Natural killer cell (primary cell): ENCODE results near the gene GGA3. TPM values are rescaled to one million over a fixed set of nuclear protein-coding genes. Genes with fewer than 3 reads are reported as not detected.

Experiments
- ATAC-seq, 3 donors: fragments of 150-1000 bp in 2 of 3; fragments of 200-7000 bp in 1 of 3; cut with Tn5 transposase; 1 replicate in 1 of 3; 2 replicates in 2 of 3; pipeline ENCODE4 v1.10.0; 2021; ENCODE audit warnings: mild to moderate bottlenecking in 2 of 3, moderate library complexity in 2 of 3
- DNase-seq, 2 donors: peaks; one replicate each; pipeline versions ENCODE4 v3.0.0 to v3.0.0-alpha.2; 2013 to 2021; ENCODE audit warnings: mixed read lengths in 1 of 2
- H3K27ac ChIP-seq: one replicate; pipeline ENCODE4 v1.5.1; 2013; ENCODE audit warnings: mild to moderate bottlenecking, low read length
- H3K27me3 ChIP-seq: one replicate; pipeline ENCODE4 v1.6.1; 2013; ENCODE audit warnings: low read length; ENCODE audit not compliant: control insufficient read depth, insufficient read depth
- H3K36me3 ChIP-seq: one replicate; pipeline ENCODE4 v1.6.1; 2013; ENCODE audit warnings: low read length; ENCODE audit not compliant: control insufficient read depth, insufficient read depth
- H3K4me1 ChIP-seq: one replicate; pipeline ENCODE4 v1.6.1; 2013; ENCODE audit warnings: low read length; ENCODE audit not compliant: control insufficient read depth, insufficient read depth
- H3K4me3 ChIP-seq: one replicate; pipeline ENCODE4 v1.5.1; 2013; ENCODE audit warnings: low read length
- H3K9me3 ChIP-seq: one replicate; pipeline ENCODE4 v1.6.1; 2013; ENCODE audit warnings: low read length; ENCODE audit not compliant: control insufficient read depth, insufficient read depth
- H3K27ac Mint-ChIP-seq, 2 donors: one replicate each; pipeline ENCODE4 v1.8.0; 2022; ENCODE audit warnings: mild to moderate bottlenecking in 2 of 2, mixed read lengths in 2 of 2, moderate library complexity in 1 of 2
- H3K27me3 Mint-ChIP-seq, 2 donors: one replicate each; pipeline ENCODE4 v1.8.0; 2022; ENCODE audit warnings: low read depth in 2 of 2, mixed read lengths in 2 of 2
- H3K36me3 Mint-ChIP-seq: one replicate; pipeline ENCODE4 v1.8.0; 2022; ENCODE audit warnings: mixed read lengths
- H3K4me1 Mint-ChIP-seq, 2 donors: one replicate each; pipeline ENCODE4 v1.8.0; 2022; ENCODE audit warnings: mixed read lengths in 2 of 2
- H3K4me3 Mint-ChIP-seq: one replicate; pipeline ENCODE4 v1.8.0; 2022; ENCODE audit warnings: mild to moderate bottlenecking, moderate library complexity, mixed read lengths
- H3K9me3 Mint-ChIP-seq, 2 donors: one replicate each; pipeline ENCODE4 v1.8.0; 2022; ENCODE audit warnings: mixed read lengths in 2 of 2
- WGBS: methylation state at CpG from one replicate; pipeline ENCODE4 v1.1.7; 2013; ENCODE audit warnings: missing lambda C conversion rate; ENCODE audit not compliant: insufficient coverage; 5-methylcytosine and 5-hydroxymethylcytosine counted together
- intact Hi-C: fragments of 100-400 bp; cut with micrococcal nuclease; formaldehyde crosslinking; loops from one replicate; pipeline ENCODE4 v1.14.2; 2022
- total RNA-seq, 4 donors: library from RNA; stranded (reverse); fragments of 120-200 nt in 1 of 4; gene quantifications; one replicate each; pipeline versions ENCODE4 v1.2.3 to v1.2.4, GENCODE V29; 2013 to 2022
- TF ChIP-seq, protein P1 (sequence below): fragments of 200-600 bp; IDR thresholded peaks from one replicate; pipeline ENCODE4 v1.8.0; 2022; ENCODE audit warnings: antibody characterized with exemption

GGA3 gene
- total RNA-seq, 3 donors from 2014 or later (not counting 1 experiment from before 2014, with no cell fraction given), result 78.1 to 97.3 (median 94.0) TPM

DNA sequence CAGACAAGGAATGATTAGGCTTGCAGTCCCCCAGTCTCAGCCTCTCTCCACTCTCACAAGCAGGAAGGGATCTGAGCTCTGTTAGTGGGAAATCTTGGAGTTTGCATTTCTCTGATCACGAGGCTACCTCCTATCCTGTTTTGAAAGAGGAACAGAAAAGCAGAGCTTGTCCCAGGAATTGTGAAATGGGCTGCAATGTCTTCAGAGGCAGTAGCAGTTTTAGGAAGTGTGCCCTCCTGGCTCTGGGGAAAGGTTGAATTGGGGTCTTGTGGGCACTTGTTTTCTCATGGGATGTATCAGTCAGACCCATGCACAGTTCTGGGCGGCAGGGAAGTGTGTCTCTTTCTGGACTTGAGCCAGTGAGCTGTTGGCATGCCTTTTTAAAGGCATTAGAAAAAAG lies 33.1 kb downstream of the GGA3 start:
- TF ChIP-seq, protein P1, sequence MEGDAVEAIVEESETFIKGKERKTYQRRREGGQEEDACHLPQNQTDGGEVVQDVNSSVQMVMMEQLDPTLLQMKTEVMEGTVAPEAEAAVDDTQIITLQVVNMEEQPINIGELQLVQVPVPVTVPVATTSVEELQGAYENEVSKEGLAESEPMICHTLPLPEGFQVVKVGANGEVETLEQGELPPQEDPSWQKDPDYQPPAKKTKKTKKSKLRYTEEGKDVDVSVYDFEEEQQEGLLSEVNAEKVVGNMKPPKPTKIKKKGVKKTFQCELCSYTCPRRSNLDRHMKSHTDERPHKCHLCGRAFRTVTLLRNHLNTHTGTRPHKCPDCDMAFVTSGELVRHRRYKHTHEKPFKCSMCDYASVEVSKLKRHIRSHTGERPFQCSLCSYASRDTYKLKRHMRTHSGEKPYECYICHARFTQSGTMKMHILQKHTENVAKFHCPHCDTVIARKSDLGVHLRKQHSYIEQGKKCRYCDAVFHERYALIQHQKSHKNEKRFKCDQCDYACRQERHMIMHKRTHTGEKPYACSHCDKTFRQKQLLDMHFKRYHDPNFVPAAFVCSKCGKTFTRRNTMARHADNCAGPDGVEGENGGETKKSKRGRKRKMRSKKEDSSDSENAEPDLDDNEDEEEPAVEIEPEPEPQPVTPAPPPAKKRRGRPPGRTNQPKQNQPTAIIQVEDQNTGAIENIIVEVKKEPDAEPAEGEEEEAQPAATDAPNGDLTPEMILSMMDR, result no peak
- no peaks in the 10 kb centered on the region for H3K9me3 ChIP-seq
- Mint-ChIP-seq H3K27ac (peak overlapping the region in 1 of 2 donors; percentile 18), H3K9me3 (no peaks in the 10 kb centered on the region), H3K4me1 (no peaks in the 10 kb centered on the region), H3K36me3 (no peaks in the 10 kb centered on the region), H3K27me3 (no peaks in the 10 kb centered on the region), H3K4me3 (no peak overlapping the region)
- H3K36me3 ChIP-seq, result peaks cover 70% of the 10 kb centered on the region
- no peak overlapping the region for H3K4me3 ChIP-seq
- WGBS, result 73% methylated on average over 2 of the region's 2 CpGs
- no peak for DNase-seq
- peaks cover 9% of the 10 kb centered on the region for H3K4me1 ChIP-seq
- no peak for ATAC-seq
- intact Hi-C loops, result no loop called here
- no peaks in the 10 kb centered on the region for H3K27me3 ChIP-seq
- no peak overlapping the region for H3K27ac ChIP-seq

DNA sequence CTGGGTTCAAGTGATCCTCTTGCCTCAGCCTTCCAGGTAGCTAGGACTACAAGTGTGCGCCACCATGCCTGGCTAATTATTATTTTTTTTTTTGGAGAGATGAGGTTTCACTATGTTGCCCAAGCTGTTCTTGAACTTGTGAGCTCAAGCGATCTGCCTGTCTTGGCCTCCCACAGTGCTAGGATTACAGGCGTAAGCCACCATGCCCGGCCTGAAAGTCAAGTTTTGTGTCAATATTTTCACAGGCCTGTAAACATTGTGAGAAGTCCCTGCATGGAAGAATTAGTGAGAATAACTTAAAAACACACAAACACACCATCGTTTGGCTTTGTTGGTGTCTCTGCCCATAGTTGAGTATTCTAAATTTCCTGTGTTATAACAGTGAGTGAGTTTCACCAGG lies 33.7 kb downstream of the GGA3 start:
- whole genome bisulfite sequencing, result 92% methylated on average over 4 of the region's 5 CpGs
- Histone ChIP-seq H3K4me3 (no peak overlapping the region), H3K36me3 (peaks cover 69% of the 10 kb centered on the region), H3K4me1 (peaks cover 9% of the 10 kb centered on the region), H3K27ac (no peak overlapping the region), H3K27me3 (no peaks in the 10 kb centered on the region), H3K9me3 (no peaks in the 10 kb centered on the region)
- Mint-ChIP-seq H3K4me3 (no peak overlapping the region), H3K4me1 (no peaks in the 10 kb centered on the region), H3K36me3 (no peaks in the 10 kb centered on the region), H3K27ac (no peak overlapping the region), H3K27me3 (no peaks in the 10 kb centered on the region), H3K9me3 (no peaks in the 10 kb centered on the region)
- ATAC-seq (no peak), DNase-seq (no peak)
- intact Hi-C loops, result no loop called here
- TF ChIP-seq, protein P1, result no peak

DNA sequence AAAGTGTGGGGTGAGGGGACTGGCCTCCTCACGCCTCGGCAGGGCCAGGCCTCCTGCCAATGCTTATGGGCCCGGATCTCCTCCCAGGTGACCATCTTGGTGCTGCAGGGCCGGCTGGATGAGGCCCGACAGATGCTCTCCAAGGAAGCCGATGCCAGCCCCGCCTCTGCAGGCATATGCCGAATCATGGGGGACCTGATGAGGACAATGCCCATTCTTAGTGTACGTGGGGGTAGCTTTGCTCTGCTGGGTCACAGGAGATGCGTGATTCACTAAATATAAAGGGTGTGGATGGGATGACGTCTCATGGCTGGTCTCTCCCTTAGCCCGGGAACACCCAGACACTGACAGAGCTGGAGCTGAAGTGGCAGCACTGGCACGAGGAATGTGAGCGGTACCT lies 36.4 kb downstream of the GGA3 start:
- no peaks in the 10 kb centered on the region for H3K9me3 ChIP-seq
- intact Hi-C loops, result no loop called here
- peaks cover 53% of the 10 kb centered on the region for H3K36me3 ChIP-seq
- ATAC-seq (no peak), DNase-seq (no peak)
- H3K4me1 ChIP-seq, result peaks cover 9% of the 10 kb centered on the region
- no peak overlapping the region for H3K4me3 ChIP-seq
- no peaks in the 10 kb centered on the region for H3K27me3 ChIP-seq
- WGBS, result 91% methylated on average over 14 of the region's 14 CpGs
- no peak overlapping the region for H3K27ac ChIP-seq
- H3K27me3 Mint-ChIP-seq, result no peaks in the 10 kb centered on the region
- no peaks in the 10 kb centered on the region for H3K36me3 Mint-ChIP-seq
- H3K27ac Mint-ChIP-seq, result no peak overlapping the region
- H3K9me3 Mint-ChIP-seq, result no peaks in the 10 kb centered on the region
- peaks cover 0 to 5% of the 10 kb centered on the region in 2 donors for H3K4me1 Mint-ChIP-seq
- TF ChIP-seq, protein P1, result no peak
- no peak overlapping the region for H3K4me3 Mint-ChIP-seq

DNA sequence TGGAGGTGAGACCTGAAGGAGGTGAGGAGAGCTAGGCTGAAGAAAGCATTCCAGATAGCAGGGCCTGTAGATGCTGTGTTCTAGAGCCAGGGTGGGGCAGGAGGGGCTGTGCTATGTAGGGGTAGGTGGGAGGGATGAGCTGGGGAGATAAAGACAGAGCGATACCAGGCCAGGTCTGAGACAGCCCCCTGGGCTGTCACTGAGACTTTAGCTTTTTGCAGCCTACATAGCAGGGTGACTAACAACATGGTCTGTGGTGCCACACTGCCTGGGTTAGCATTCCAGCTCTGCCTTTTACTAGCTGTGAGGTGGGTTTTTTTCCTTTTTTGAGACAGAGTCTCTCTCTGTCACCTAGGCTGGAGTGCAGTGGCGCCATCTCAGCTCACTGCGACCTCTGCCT lies 41.6 kb downstream of the GGA3 start:
- Mint-ChIP-seq H3K27ac (no peak overlapping the region), H3K36me3 (peaks cover 13% of the 10 kb centered on the region), H3K27me3 (no peaks in the 10 kb centered on the region), H3K4me3 (no peak overlapping the region), H3K9me3 (no peaks in the 10 kb centered on the region), H3K4me1 (peaks cover 0 to 10% of the 10 kb centered on the region in 2 donors)
- ATAC-seq (no peak), DNase-seq (no peak)
- no peaks in the 10 kb centered on the region for H3K9me3 ChIP-seq
- no peak overlapping the region for H3K27ac ChIP-seq
- WGBS, result 100% methylated on average over 1 of the region's 3 CpGs
- H3K36me3 ChIP-seq, result peaks cover 53% of the 10 kb centered on the region
- TF ChIP-seq, protein P1, result no peak
- no peaks in the 10 kb centered on the region for H3K4me1 ChIP-seq
- intact Hi-C loops, result no loop called here
- H3K4me3 ChIP-seq, result no peak overlapping the region
- H3K27me3 ChIP-seq, result no peaks in the 10 kb centered on the region
